H1 (cell line): ENCODE data around the gene RAET1L. TPM values are rescaled to one million over a fixed set of nuclear protein-coding genes. Genes with fewer than 3 reads are reported as not detected.

Experiments
- CTCF ChIA-PET: fragments of 300-600 bp; sonication (Branson Sonifier 250); formaldehyde crosslinking; loops from one replicate; lab custom pipeline; 2021; ENCODE audit not compliant: partially characterized antibody; lab: Charles Lee
- POLR2A ChIA-PET: fragments of 300-600 bp; sonication (Branson Sonifier 250); formaldehyde crosslinking; loops from one replicate; lab custom pipeline; 2021; ENCODE audit warnings: inconsistent platforms; ENCODE audit not compliant: partially characterized antibody; lab: Charles Lee
- DNase-seq, 2 experiments: peaks; one replicate each; pipeline versions ENCODE4 v3.0.0 to v3.0.0-alpha.2; 2010 to 2022; ENCODE audit warnings: low spot score in 2 of 2, low read depth in 1 of 2, mixed read lengths in 1 of 2
- FAIRE-seq: peaks from 2 replicates; lab custom pipeline; 2011; peaks lifted over from hg19 to GRCh38; lab: Jason Lieb, UNC
- H2AFZ ChIP-seq: 2 replicates; pipeline ENCODE4 v1.8.1; 2012; ENCODE audit warnings: low read length, inconsistent platforms
- H2AK5ac ChIP-seq: 2 replicates; pipeline ENCODE4 v1.6.1; 2013; ENCODE audit warnings: low read depth, low read length
- H2BK120ac ChIP-seq: replicated peaks from 2 replicates; pipeline ENCODE3; 2013; ENCODE audit warnings: low read depth, low read length, inconsistent platforms
- H2BK12ac ChIP-seq: 2 replicates; pipeline ENCODE4 v1.6.1; 2013; ENCODE audit warnings: low read depth, low read length
- H2BK15ac ChIP-seq: 2 replicates; pipeline ENCODE4 v1.6.1; 2013; ENCODE audit warnings: low read length
- H2BK20ac ChIP-seq: 2 replicates; pipeline ENCODE4 v1.6.1; 2013; ENCODE audit warnings: low read length
- H2BK5ac ChIP-seq: 2 replicates; pipeline ENCODE4 v1.6.1; 2013; ENCODE audit warnings: low read depth, low read length
- H3K14ac ChIP-seq: 2 replicates; pipeline ENCODE4 v1.6.1; 2013; ENCODE audit warnings: inconsistent platforms; ENCODE audit not compliant: insufficient read length
- H3K18ac ChIP-seq: 2 replicates; pipeline ENCODE4 v1.6.1; 2013; ENCODE audit warnings: low read length; ENCODE audit errors: extremely low read depth
- H3K23ac ChIP-seq: 2 replicates; pipeline ENCODE4 v1.6.1; 2013; ENCODE audit warnings: inconsistent platforms; ENCODE audit not compliant: insufficient read length
- H3K23me2 ChIP-seq: 2 replicates; pipeline ENCODE4 v1.6.1; 2013; ENCODE audit warnings: low read depth, low read length
- H3K27ac ChIP-seq: 2 replicates; pipeline ENCODE4 v1.6.1; 2011; ENCODE audit warnings: low read depth, low read length, inconsistent platforms
- H3K27me3 ChIP-seq, 4 experiments: replicated peaks in 1 of 4; 1 replicate in 1 of 4; 2 replicates in 3 of 4; pipeline versions ENCODE4 v1.6.1 to v1.8.1; 2011 to 2013; ENCODE audit warnings: low read length in 3 of 4, mild to moderate bottlenecking in 3 of 4, inconsistent platforms in 2 of 4, mixed read lengths in 2 of 4, moderate library complexity in 1 of 4; ENCODE audit not compliant: control insufficient read depth in 3 of 4, insufficient read depth in 3 of 4; ENCODE audit errors: extremely low read depth in 1 of 4
- H3K36me3 ChIP-seq, 4 experiments: 2 replicates each; pipeline versions ENCODE4 v1.6.1 to v1.8.1; 2011 to 2013; ENCODE audit warnings: mild to moderate bottlenecking in 4 of 4, low read length in 3 of 4, moderate library complexity in 2 of 4, control low read depth in 1 of 4, inconsistent platforms in 1 of 4; ENCODE audit not compliant: insufficient read depth in 4 of 4, control insufficient read depth in 2 of 4
- H3K4ac ChIP-seq: replicated peaks from 2 replicates; pipeline ENCODE3; 2013; ENCODE audit warnings: low read length, low read depth, mixed read lengths, inconsistent platforms; ENCODE audit not compliant: insufficient read length
- H3K4me1 ChIP-seq, 4 experiments: replicated peaks in 1 of 4; 1 replicate in 1 of 4; 2 replicates in 3 of 4; pipeline versions ENCODE4 v1.6.1 to v1.8.1; 2011 to 2013; ENCODE audit warnings: low read length in 3 of 4, inconsistent platforms in 2 of 4, mixed read lengths in 1 of 4; ENCODE audit not compliant: insufficient read depth in 4 of 4, control insufficient read depth in 3 of 4
- H3K4me2 ChIP-seq, 2 experiments: 2 replicates each; pipeline versions ENCODE4 v1.6.1 to v1.8.1; 2011 to 2013; ENCODE audit warnings: low read depth in 2 of 2, low read length in 2 of 2, control low read depth in 1 of 2, inconsistent platforms in 1 of 2, mild to moderate bottlenecking in 1 of 2; ENCODE audit not compliant: insufficient read depth in 1 of 2
- H3K4me3 ChIP-seq, 4 experiments: fragments of 200-600, 300-600 bp in 1 of 4; sonication (generic), shearing (Covaris generic), sonication (Bioruptor Twin) in 1 of 4; 2 replicates each; pipeline versions ENCODE4 v1.5.1 to v1.8.1; 2011 to 2016; ENCODE audit warnings: low read length in 4 of 4, low read depth in 3 of 4, control low read depth in 2 of 4, inconsistent platforms in 2 of 4, mild to moderate bottlenecking in 2 of 4, mixed read lengths in 1 of 4, moderate library complexity in 1 of 4; ENCODE audit not compliant: insufficient read depth in 2 of 4; ENCODE audit errors: extremely low read depth in 1 of 4
- H3K56ac ChIP-seq: replicated peaks from 2 replicates; pipeline ENCODE3; 2013; ENCODE audit warnings: low read depth, mild to moderate bottlenecking, mixed read lengths, low read length, inconsistent platforms; ENCODE audit not compliant: insufficient read length
- H3K79me1 ChIP-seq: 2 replicates; pipeline ENCODE4 v1.6.1; 2013; ENCODE audit warnings: low read depth, low read length, control low read depth
- H3K79me2 ChIP-seq, 2 experiments: 2 replicates each; pipeline versions ENCODE4 v1.6.1 to v1.8.1; 2012 to 2013; ENCODE audit warnings: low read length in 2 of 2, mild to moderate bottlenecking in 2 of 2, inconsistent platforms in 1 of 2; ENCODE audit not compliant: insufficient read depth in 2 of 2, control insufficient read depth in 1 of 2
- H3K9ac ChIP-seq, 4 experiments: replicated peaks in 1 of 4; 1 replicate in 1 of 4; 2 replicates in 3 of 4; pipeline versions ENCODE4 v1.6.1 to v1.8.1; 2011 to 2013; ENCODE audit warnings: low read depth in 3 of 4, low read length in 3 of 4, control low read depth in 2 of 4, mild to moderate bottlenecking in 2 of 4, moderate library complexity in 2 of 4, inconsistent platforms in 1 of 4; ENCODE audit errors: extremely low read depth in 1 of 4
- H3K9me3 ChIP-seq, 2 experiments: 2 replicates each; pipeline versions ENCODE4 v1.6.1 to v1.8.1; 2012 to 2013; ENCODE audit warnings: mild to moderate bottlenecking in 2 of 2, moderate library complexity in 2 of 2, control low read depth in 1 of 2, inconsistent platforms in 1 of 2, low read depth in 1 of 2, low read length in 1 of 2, mixed read lengths in 1 of 2; ENCODE audit not compliant: insufficient read depth in 2 of 2
- H4K20me1 ChIP-seq, 2 experiments: replicated peaks in 1 of 2; 2 replicates each; pipeline versions ENCODE3 to v1.8.1; 2011 to 2013; ENCODE audit warnings: inconsistent platforms in 2 of 2, low read length in 2 of 2, mild to moderate bottlenecking in 1 of 2; ENCODE audit not compliant: insufficient read depth in 2 of 2, control insufficient read depth in 1 of 2
- H4K5ac ChIP-seq: 2 replicates; pipeline ENCODE4 v1.6.1; 2013; ENCODE audit warnings: low read length, low read depth, mixed read lengths, inconsistent platforms; ENCODE audit not compliant: insufficient read length
- H4K8ac ChIP-seq: 2 replicates; pipeline ENCODE4 v1.8.0; 2013; ENCODE audit warnings: mild to moderate bottlenecking, moderate library complexity, low read length, inconsistent platforms; ENCODE audit not compliant: insufficient read depth; ENCODE audit errors: extremely low read depth
- H4K91ac ChIP-seq: replicated peaks from 2 replicates; pipeline ENCODE3; 2013; ENCODE audit warnings: low read length, mixed read lengths, inconsistent platforms; ENCODE audit not compliant: insufficient read length
- ASH2L ChIP-seq: fragments of 200-600, 300-600 bp; sonication (generic); IDR thresholded peaks from one replicate; pipeline ENCODE4 v1.7.1; 2017; ENCODE audit warnings: low read length
- BACH1 ChIP-seq: IDR thresholded peaks from 2 replicates; pipeline ENCODE4 v1.6.1; 2012; ENCODE audit warnings: low read length, improper control_type of control experiment
- EP300 ChIP-seq, 2 experiments: IDR thresholded peaks; 1 replicate in 1 of 2; 2 replicates in 1 of 2; pipeline ENCODE4 v1.6.1; 2011 to 2012; ENCODE audit warnings: low read depth in 2 of 2, low read length in 2 of 2, mild to moderate bottlenecking in 2 of 2, borderline replicate concordance in 1 of 2, inconsistent platforms in 1 of 2, moderate library complexity in 1 of 2
- GTF2F1 ChIP-seq: IDR thresholded peaks from 2 replicates; pipeline ENCODE4 v1.6.1; 2012; ENCODE audit warnings: low read depth, low read length, improper control_type of control experiment, borderline replicate concordance
- NANOG ChIP-seq: IDR thresholded peaks from 2 replicates; pipeline ENCODE4 v1.6.1; 2011; ENCODE audit warnings: low read length, low read depth, mild to moderate bottlenecking, inconsistent platforms; ENCODE audit not compliant: insufficient read depth, poor library complexity, severe bottlenecking
- POU5F1 ChIP-seq: IDR thresholded peaks from 2 replicates; pipeline ENCODE4 v1.6.1; 2011; ENCODE audit warnings: low read depth, mild to moderate bottlenecking, low read length, moderate library complexity
- SIX5 ChIP-seq: IDR thresholded peaks from 2 replicates; pipeline ENCODE4 v1.6.1; 2011; ENCODE audit warnings: mild to moderate bottlenecking, low read depth, low read length
- SP4 ChIP-seq: IDR thresholded peaks from 2 replicates; pipeline ENCODE4 v1.6.1; 2012; ENCODE audit warnings: low read length, inconsistent platforms
- SRF ChIP-seq: IDR thresholded peaks from 2 replicates; pipeline ENCODE4 v1.6.1; 2011; ENCODE audit warnings: mild to moderate bottlenecking, low read depth, low read length, moderate library complexity
- YY1 ChIP-seq: IDR thresholded peaks from 2 replicates; pipeline ENCODE4 v1.6.1; 2011; ENCODE audit warnings: low read depth, mild to moderate bottlenecking, low read length
- WGBS, 2 experiments: shearing (Covaris generic) in 1 of 2; methylation state at CpG; one replicate each; pipeline versions ENCODE4 v1.1.6 to v1.1.7; 2013 to 2015; ENCODE audit warnings: low lambda C conversion rate in 2 of 2, mixed read lengths in 2 of 2, inconsistent platforms in 1 of 2, low coverage in 1 of 2, missing lambda C conversion rate in 1 of 2; ENCODE audit not compliant: insufficient replicate concordance in 2 of 2, insufficient coverage in 1 of 2, insufficient read length in 1 of 2; ENCODE audit errors: extremely low coverage in 1 of 2, missing lambda C conversion rate in 1 of 2; 5-methylcytosine and 5-hydroxymethylcytosine counted together
- polyA plus RNA-seq, 7 experiments: library from polyadenylated mRNA; depleted of rRNA in 3 of 7; stranded (reverse) in 5 of 7; unstranded in 2 of 7; fragments of >200 nt in 5 of 7; fragments of 200-250 nt in 2 of 7; gene quantifications; 1 replicate in 5 of 7; 2 replicates in 1 of 7; 4 replicates in 1 of 7; pipeline versions ENCODE4 v1.2.1 to v1.2.3, GENCODE V29; 2011 to 2013; ENCODE audit warnings: missing spikeins in 2 of 7, mixed read lengths in 2 of 7
- total RNA-seq: library from RNA; stranded (reverse); fragmentation: NEBNext Ultra II Directional; extraction: Animal tissue kit (Norgen Biotek cat#: 25700); gene quantifications from 2 replicates; pipeline ENCODE4 v1.2.1, GENCODE V29; 2021
- TF ChIP-seq, protein P1 (sequence below): IDR thresholded peaks from 2 replicates; pipeline ENCODE4 v1.6.1; 2012; ENCODE audit warnings: inconsistent platforms

Gene RAET1L
- total and polyA plus RNA-seq, 2 of the 8 experiments (the other 6 are each of a cell fraction or from before 2014, with no cell fraction given), result not detected

DNA sequence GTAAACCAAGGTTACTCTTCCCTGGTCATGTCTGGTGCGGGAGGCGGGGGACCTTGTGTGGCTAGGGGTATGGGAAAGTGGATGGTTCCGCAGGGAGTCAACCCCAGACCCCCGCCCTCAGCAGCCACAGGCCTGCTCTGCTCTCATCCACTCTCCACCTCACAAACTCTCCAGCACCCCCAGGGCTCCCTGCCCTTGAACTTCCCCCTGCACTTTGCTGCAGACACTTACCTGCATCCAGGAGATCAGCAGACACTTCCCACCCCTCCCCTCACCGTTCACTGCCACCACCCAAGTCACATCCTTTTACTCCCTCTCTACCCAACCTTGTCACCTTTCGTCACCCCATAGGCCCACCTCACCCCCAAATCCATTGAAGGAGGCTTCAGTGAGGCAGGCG, 3.9 kb upstream of the RAET1L start:
- no peak overlapping the region for H3K18ac ChIP-seq
- ChIA-PET POLR2A (no interaction called here), CTCF (interaction anchor here (1.4 kb wide), 1 partner anchor 95 kb away, joined by 3 read pairs; no protein-coding TSS in a partner anchor)
- no peak overlapping the region for H3K4me2 ChIP-seq
- H3K4me3 ChIP-seq, result no peak overlapping the region
- no peak overlapping the region; the same call in 1 of the 2 replicates for H2BK12ac ChIP-seq
- H4K20me1 ChIP-seq, result no peaks in the 10 kb centered on the region
- FAIRE-seq (no peak), DNase-seq (no peak)
- H2BK120ac ChIP-seq, result no peak overlapping the region
- H3K79me1 ChIP-seq, result no peaks in the 10 kb centered on the region
- H3K79me2 ChIP-seq, result no peaks in the 10 kb centered on the region
- no peak overlapping the region for H3K23ac ChIP-seq
- no peak overlapping the region for H2AFZ ChIP-seq
- no peak overlapping the region for H2BK15ac ChIP-seq
- H2BK20ac ChIP-seq, result no peak overlapping the region
- no peak overlapping the region for H3K56ac ChIP-seq
- no peak overlapping the region for H3K9ac ChIP-seq
- H3K36me3 ChIP-seq, result no peaks in the 10 kb centered on the region
- no peak overlapping the region for H3K27ac ChIP-seq
- no peaks in the 10 kb centered on the region for H3K9me3 ChIP-seq
- no peak overlapping the region for H2BK5ac ChIP-seq
- 85% methylated on average over 7 of the region's 7 CpGs; no CpG with 5 or more reads in 1 of the 2 experiments for WGBS, 2 experiments
- no peaks in the 10 kb centered on the region; the same call in 1 of the 2 replicates for H3K23me2 ChIP-seq
- H4K5ac ChIP-seq, result no peak overlapping the region
- H3K4ac ChIP-seq, result no peak overlapping the region
- no peak overlapping the region for H3K14ac ChIP-seq
- peaks cover 7 to 32% (median 22%) of the 10 kb centered on the region in 4 experiments; a peak in 6 of 7 replicates for H3K27me3 ChIP-seq
- H4K8ac ChIP-seq, result no peak overlapping the region
- H2AK5ac ChIP-seq, result no peak overlapping the region
- no peak overlapping the region for H4K91ac ChIP-seq
- peaks cover 0 to 6% (median 1%) of the 10 kb centered on the region in 4 experiments; a peak in 4 of 7 replicates for H3K4me1 ChIP-seq
- TF ChIP-seq NANOG, result no peak
- TF ChIP-seq GTF2F1, result no peak
- TF ChIP-seq BACH1, result no peak
- TF ChIP-seq SIX5, result no peak
- TF ChIP-seq EP300 (IDR thresholded peaks at IDR 0.05; ENCODE audit: borderline replicate concordance in 1 of 2, low read depth in 2 of 2, low read length in 2 of 2), result no peak
- no peak for TF ChIP-seq YY1
- no peak for TF ChIP-seq POU5F1
- no peak for TF ChIP-seq SRF
- no peak for TF ChIP-seq ASH2L
- TF ChIP-seq, protein P1, sequence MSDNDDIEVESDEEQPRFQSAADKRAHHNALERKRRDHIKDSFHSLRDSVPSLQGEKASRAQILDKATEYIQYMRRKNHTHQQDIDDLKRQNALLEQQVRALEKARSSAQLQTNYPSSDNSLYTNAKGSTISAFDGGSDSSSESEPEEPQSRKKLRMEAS, result no peak
- no peak for TF ChIP-seq SP4
